Coronary artery (tissue), 2 donors: ENCODE data around the gene PFAS.

Experiments
- DNase-seq: peaks from one replicate; pipeline ENCODE4 v3.0.0-alpha.2; 2017; ENCODE audit warnings: low spot score
- H3K27ac ChIP-seq, 2 donors: fragments of 200-600 bp; sonication (generic); one replicate each; pipeline ENCODE4 v1.5.1; 2016 to 2019
- H3K4me3 ChIP-seq: fragments of 200-600 bp; sonication (generic); 2 replicates; pipeline ENCODE4 v1.5.1; 2016; ENCODE audit warnings: mild to moderate bottlenecking, moderate library complexity
- CTCF ChIP-seq: fragments of 200-600 bp; sonication (generic); IDR thresholded peaks from one replicate; pipeline ENCODE4 v1.5.1; 2019; ENCODE audit warnings: antibody characterized with exemption

PFAS gene

GRCh38 chr17:8311131-8311790 is 62.2 kb downstream of the PFAS start:
- Histone ChIP-seq H3K4me3 (peak overlapping the region; percentile 52), H3K27ac (peak overlapping the region in 1 of 2 donors; percentile 75)
- no peak for TF ChIP-seq CTCF
- no peak for DNase-seq

GRCh38 chr17:8312251-8312650 is 63.2 kb downstream of the PFAS start:
- no peak overlapping the region for H3K27ac ChIP-seq
- no peak for TF ChIP-seq CTCF
- peak overlapping the region; percentile 52 for H3K4me3 ChIP-seq
- DNase-seq: no peak

DNA sequence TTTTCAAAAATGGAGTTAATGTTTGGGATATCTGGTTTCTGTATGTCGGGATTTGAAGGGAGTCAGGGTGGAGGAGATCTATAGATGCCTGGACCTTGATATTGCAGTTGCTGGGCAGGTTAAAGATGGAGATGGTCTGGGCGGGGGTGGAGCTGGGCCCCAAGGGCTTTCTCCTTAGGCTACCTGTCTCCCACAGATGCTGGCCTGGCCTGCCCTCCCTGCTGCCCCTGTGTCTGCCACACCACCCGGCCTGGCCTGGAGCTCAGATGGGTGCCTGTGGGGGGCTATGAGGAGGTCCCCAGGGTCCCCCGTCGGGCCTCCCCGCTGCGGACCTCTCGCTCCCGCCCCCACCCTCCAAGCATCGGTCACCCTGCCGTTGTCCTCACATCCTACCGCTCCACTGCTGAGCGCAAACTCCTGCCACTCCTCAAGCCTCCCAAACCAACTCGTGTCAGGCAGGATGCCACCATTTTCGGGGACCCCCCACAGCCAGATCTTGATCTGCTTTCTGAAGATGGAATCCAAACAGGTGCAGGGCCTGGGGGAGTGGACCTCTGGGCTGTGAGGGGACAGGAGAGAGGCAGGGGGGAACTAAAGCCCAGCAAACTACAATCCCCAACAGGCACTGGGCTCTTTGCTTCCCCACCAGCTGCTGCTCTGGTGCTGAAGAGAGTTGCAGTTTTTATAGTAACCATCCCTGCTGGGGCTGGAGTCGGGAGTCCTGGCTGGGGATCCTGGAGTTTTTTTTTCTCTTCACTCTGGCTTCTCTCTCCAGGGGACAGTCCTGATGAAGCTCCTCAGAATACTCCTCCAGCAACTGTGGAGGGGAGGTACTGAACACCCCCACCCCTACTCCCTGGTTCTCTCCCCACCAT is 63.9 kb downstream of the PFAS start:
- no peak for TF ChIP-seq CTCF
- H3K4me3 ChIP-seq: peak overlapping the region; percentile 52
- no peak for DNase-seq
- H3K27ac ChIP-seq: no peak overlapping the region

DNA sequence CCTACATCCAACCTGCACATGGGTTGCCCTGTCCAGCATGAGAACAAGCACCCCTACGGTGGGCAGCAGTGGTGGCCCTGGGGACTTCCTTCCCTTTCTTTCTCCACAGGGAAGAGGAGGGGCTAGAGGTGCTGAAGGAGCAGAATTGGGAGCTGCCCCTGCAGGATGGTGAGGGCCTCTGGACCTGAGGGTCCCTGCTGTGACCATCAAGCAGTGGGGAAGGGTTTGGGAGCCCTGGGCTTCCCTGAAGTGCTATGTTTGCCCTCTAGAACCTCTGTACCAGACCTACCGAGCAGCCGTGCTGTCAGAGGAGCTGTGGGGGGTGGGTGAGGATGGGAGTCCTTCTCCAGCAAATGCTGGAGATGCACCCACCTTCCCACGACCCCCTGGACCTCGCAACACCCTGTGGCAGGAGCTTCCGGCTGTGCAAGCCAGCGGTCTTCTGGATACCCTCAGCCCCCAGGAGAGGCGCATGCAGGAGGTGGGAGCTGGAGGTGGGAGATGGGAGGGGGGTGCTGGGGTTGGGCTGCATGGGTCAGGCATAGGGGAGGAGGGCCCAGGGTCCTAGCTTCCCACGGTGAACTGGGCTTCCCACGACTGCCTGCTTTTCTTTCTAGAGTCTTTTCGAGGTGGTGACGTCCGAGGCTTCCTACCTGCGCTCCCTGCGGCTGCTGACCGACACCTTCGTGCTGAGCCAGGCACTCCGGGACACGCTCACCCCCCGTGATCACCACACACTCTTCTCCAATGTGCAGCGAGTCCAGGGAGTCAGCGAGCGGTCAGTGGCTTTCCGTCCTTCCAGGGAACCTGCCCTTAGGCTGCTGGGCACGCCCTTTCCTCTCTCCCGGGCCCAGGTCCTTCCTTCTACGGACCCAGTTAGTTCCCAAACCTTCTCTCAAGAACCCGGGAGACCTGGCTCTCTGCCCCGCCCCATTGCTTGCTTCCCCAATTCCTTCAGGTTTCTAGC is 66.0 kb downstream of the PFAS start:
- no peak for DNase-seq
- no peak overlapping the region for H3K27ac ChIP-seq
- TF ChIP-seq CTCF: no peak
- H3K4me3 ChIP-seq: no peak overlapping the region

- no peak overlapping the region for H3K27ac ChIP-seq
- no peak overlapping the region for H3K4me3 ChIP-seq
- DNase-seq: no peak
- TF ChIP-seq CTCF: no peak
Observed at GRCh38 chr17:8315764-8316217, 66.7 kb downstream of the PFAS start.

DNA sequence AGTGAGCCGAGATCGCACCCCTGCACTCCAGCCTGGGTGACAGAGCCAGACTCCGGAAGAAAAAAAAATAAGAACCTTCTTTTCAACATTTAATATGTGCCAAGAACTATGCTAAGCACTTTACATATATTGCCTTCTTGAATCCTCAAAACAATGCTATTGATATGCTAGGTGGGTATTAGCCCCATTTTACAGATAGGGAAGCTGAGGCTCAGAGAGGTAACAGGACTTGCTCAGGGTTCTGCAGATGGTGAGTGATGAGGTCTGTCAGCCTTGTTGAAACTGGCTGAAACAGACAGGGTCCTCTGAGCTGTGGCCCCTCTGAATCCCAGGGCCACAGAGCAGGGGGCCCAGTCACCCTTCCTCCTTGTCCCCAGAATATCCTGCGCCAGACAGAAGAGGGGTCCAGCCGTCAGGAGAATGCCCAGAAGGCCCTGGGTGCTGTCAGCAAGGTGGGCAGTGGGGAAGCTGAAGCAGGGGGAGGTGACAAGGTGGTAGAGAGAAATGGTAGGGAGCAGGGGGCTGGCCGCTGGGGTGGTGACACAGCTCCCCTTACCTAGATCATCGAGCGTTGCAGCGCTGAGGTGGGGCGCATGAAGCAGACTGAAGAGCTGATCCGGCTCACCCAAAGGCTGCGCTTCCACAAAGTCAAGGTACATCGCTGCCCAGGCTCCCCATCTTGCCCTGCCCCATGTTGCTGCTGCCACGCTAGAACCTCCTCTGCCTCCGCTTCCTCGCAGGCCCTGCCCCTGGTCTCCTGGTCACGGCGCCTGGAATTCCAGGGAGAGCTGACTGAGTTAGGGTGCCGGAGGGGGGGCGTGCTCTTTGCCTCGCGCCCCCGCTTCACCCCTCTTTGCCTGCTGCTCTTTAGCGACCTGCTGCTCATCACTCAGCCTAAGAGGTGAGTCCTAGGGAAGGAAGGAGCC is 69.2 kb downstream of the PFAS start:
- no peak for DNase-seq
- no peak overlapping the region for H3K4me3 ChIP-seq
- H3K27ac ChIP-seq: no peak overlapping the region
- TF ChIP-seq CTCF: no peak
